GM21528 (cell line): ENCODE measurements around the gene SERPINA3.

Experiments used
- ATAC-seq: cut with Tn5 transposase; IDR thresholded peaks from one replicate; pipeline ENCODE4 v1.9.1; 2021; ENCODE audit warnings: mild to moderate bottlenecking, moderate library complexity; ENCODE audit not compliant: unreplicated experiment, low FRiP score

SERPINA3 gene

GRCh38 chr14:94611179-94611578 is 1.0 kb upstream of the SERPINA3 start:
- ATAC-seq = no peak

GRCh38 chr14:94612580-94613554 is 676 bp downstream of the SERPINA3 start:
- no peak for ATAC-seq

- no peak for ATAC-seq
Measured at GRCh38 chr14:94613720-94614644, 1.8 kb downstream of the SERPINA3 start.

- no peak for ATAC-seq
Measured at GRCh38 chr14:94614802-94615201, 2.6 kb downstream of the SERPINA3 start.

GRCh38 chr14:94615254-94615653 is 3.1 kb downstream of the SERPINA3 start:
- no peak for ATAC-seq

- no peak for ATAC-seq
Measured at GRCh38 chr14:94615823-94616570, 3.8 kb downstream of the SERPINA3 start.

- no peak for ATAC-seq
Measured at GRCh38 chr14:94617366-94617941, 5.3 kb downstream of the SERPINA3 start.

GRCh38 chr14:94617988-94618822 is 6.0 kb downstream of the SERPINA3 start:
- no peak for ATAC-seq

GRCh38 chr14:94619297-94619696 is 7.1 kb downstream of the SERPINA3 start:
- no peak for ATAC-seq

- ATAC-seq = no peak
Measured at GRCh38 chr14:94620597-94620996, 8.4 kb downstream of the SERPINA3 start.

- no peak for ATAC-seq
Measured at GRCh38 chr14:94621358-94622134, 9.4 kb downstream of the SERPINA3 start.

GRCh38 chr14:94622653-94623421 is 10.6 kb downstream of the SERPINA3 start:
- no peak for ATAC-seq

- no peak for ATAC-seq
Measured at GRCh38 chr14:94623422-94623809, 11.2 kb downstream of the SERPINA3 start.

- no peak for ATAC-seq
Measured at GRCh38 chr14:94623856-94624499, 11.8 kb downstream of the SERPINA3 start.

GRCh38 chr14:94624537-94625352 is 12.6 kb downstream of the SERPINA3 start:
- no peak for ATAC-seq

GRCh38 chr14:94625353-94625635 is 13.1 kb downstream of the SERPINA3 start:
- ATAC-seq = no peak

GRCh38 chr14:94628578-94628977 is 16.4 kb downstream of the SERPINA3 start:
- ATAC-seq = no peak
